ENCODE data around the gene GOPC.
A peak's percentile ranks its signal among the peaks of the same experiment; 100 is the strongest.

GOPC gene

GRCh38 chr6:117595099-117595923 lies 7.0 kb downstream of the GOPC start:
- no peak for DNase-seq

- DNase-seq, result no peak
Observed at GRCh38 chr6:117592983-117593759, 9.1 kb downstream of the GOPC start.

GRCh38 chr6:117591405-117591804 lies 10.9 kb downstream of the GOPC start:
- no peak for DNase-seq

DNA sequence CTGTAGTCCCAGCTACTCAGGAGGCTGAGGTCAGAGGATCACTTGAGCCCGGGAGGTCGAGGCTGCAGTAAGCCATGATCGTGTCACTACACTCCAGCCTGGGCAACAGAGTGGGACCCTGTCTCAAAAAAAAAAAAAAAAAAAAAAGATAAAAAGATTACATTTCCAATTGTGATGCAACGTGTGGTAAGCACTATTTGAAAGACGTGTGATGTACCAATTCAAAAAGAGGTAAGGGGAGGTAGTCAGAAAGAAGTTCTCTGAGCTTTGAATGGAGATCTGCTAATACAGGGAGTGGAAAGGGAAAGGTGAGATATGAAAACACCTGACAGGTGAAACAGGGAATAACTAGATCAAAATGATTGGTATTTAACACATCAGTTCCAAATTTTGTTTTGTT lies 11.9 kb downstream of the GOPC start:
- DNase-seq, result no peak

DNA sequence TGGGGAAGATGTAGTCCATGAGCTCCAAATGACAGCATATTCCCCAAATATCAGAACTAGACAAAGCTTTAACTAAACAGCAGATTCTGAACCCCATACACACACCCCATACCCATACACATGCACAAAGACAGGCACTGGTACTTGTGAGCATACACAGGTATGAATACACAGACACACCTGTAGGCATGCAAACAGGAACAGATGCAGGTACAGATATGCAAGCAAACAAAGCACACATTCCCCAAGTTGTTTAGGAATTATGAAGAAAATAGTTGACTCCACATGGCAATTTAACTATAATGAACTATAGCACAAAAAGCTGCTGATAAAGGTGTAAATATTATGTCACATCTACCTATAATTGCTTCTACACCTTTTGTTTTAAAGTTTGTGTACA lies 16.7 kb downstream of the GOPC start:
- no peak for DNase-seq

DNA sequence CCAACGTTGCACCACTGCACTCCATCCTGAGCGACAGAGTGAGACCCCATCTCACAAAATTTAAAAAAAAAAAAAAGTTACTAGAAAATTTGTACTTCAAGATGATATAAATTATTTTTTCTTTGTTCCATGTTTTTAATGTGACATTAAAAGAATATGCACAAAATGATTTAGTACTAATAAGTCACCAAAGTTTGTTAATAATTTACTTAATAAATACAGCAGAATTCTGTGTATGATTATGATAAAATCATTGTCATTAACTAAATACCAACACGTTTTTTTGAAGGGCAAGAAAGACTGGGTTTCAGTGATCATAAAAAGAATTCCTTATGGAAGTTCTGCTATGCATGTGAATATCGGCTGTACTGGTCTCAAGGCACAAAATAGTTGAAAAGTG lies 28.1 kb downstream of the GOPC start:
- no peak for DNase-seq

DNA sequence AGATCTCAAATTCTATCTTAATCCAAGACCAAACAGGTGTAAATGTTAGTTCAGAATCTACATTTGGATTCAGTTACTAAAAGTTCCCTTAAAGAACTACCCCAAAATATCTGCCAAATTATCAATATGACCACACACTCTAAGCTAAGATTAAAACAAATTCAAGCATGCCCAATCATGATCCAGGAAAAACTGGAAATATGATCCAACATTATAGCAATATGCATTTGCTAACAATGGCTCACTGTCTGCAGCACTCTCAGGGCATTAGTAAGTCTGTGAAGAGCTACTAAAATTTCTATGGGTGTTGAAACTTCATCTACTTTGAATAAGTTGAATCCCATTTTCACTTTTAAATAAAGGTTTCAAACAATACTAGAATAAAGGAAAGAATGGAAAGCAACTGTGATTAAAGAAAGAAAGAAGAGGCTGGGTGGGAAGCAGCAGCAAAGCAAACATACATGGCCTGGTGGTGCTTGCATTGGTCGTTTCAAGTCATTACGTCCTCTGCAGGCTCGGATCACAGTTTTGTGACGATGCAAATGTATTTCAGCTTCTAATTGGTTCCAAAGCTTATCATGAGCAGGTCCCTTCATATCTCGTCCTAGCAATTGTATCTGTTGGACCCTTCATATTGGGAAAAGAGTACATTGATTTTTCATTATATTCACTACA lies 29.2 kb downstream of the GOPC start:
- no peak for DNase-seq

- DNase-seq, result no peak
Observed at GRCh38 chr6:117568831-117569410, 33.4 kb downstream of the GOPC start.

GRCh38 chr6:117568247-117568646 lies 34.1 kb downstream of the GOPC start:
- DNase-seq, result no peak

- no peak for DNase-seq
Observed at GRCh38 chr6:117564681-117565080, 37.6 kb downstream of the GOPC start.

DNA sequence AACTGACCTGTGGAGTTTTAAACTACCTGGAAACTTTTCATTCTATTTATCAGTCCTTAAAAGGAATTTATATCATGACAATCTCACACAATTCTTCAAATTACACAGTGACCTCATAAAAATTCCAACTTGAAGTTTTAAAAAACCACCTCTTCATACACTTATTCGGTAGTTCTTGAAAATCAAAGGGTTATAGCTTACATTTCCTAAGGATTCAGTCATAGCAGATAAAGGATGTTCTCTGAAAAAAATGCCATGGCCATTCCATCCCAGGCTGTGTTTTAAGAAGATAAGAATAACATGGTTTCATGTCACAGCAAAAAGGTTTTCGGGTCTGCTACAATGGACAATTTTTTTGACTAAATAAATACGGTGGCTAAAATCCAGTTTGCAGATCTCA lies 41.2 kb downstream of the GOPC start:
- DNase-seq, result no peak

- DNase-seq, result no peak
Observed at GRCh38 chr6:117559299-117559698, 43.0 kb downstream of the GOPC start.

- no peak for DNase-seq
Observed at GRCh38 chr6:117558818-117559217, 43.5 kb downstream of the GOPC start.

DNA sequence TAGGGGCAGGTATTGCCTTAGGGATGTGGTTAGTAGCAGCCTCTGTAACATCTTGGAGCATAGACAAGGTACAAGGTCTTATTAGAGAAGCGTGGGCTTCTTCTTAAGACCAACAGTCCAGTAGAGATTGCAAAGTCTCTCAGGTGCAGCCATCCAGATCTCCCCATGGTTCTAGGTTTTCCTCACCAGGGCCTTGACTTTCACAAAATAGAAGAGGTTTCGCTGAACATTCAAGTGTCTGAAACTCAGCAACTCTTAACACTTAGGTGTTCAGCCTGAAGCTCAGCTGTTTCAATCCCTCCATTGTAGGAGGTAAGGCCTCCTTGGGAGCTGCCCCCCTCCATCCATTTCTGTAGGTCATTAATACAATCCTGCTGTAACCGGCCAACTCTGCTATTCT lies 44.4 kb downstream of the GOPC start:
- DNase-seq, result no peak

DNA sequence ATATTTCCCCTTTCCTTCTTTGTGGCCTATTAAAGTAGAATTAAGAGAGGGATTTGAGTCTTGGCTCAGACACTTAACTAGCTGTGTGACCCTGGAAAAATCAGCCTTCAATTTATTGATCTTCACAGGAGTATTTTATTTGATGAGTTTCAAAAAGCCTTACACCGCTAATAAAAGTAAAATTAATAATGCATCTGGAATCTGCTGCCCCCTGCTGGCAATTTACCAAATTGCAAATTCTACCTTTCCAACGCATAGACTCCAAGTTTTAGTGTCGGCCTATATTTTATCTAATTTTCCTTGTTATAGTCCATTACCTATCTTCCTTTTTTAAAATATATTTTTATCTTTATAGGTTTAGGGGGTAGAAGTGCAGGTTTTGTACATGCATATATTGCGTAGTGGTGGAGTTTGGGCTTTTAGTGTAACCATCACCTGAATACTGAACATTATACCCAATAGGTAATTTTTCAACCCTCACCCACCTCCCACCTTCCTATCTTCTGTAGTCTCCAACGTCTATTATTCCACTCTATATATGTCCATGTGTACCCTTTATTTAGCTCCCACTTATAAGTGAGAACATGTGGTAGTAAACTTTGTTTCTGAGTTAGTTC lies 46.3 kb downstream of the GOPC start:
- peak; percentile 61 for DNase-seq

DNA sequence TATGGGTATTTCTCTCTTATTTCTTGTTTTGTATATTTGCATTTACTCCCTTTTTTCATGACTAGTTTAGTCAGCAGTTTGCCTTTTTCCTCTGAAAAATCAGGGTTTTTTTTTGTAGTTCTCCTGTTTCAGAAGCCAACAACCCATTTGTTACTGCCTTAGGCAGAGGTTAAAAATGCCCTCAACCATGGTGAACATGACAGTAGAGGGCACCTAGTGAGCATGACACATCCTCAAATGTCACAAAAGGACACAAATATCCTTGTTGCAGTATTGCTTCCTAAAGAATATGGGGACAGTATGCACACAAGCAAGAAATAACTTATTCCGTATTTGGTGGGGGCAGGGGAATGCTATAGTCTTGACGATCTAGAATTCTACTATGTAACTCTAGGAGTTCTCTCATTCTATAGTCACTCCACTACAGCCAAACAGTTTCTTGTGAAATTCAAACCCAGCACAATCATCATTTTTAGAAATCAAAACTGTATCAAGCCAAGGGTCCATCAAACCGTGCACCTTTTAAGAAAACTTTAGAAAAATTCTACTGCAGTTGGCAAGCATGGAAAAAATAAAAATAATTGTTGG lies 47.0 kb downstream of the GOPC start:
- DNase-seq, result no peak

DNA sequence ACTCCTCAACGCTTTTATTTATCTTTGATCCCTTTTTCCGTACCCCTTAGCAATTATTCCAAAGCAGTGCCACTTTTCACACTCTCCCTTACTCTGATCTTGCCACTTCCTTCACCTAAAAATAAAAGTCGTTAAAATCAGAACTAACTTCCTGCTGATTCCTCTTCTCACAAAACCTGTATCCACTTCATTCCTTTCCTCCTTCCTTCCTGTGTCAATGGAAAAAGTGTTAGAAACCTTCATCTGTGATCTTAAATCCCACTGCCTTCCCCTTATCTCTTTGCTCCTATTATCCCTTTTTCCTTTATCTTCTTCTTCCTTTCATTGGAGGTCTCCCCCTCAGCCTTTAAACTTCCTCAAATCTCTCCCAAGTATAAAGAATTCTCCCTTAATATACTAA lies 49.2 kb downstream of the GOPC start:
- DNase-seq, result no peak

DNA sequence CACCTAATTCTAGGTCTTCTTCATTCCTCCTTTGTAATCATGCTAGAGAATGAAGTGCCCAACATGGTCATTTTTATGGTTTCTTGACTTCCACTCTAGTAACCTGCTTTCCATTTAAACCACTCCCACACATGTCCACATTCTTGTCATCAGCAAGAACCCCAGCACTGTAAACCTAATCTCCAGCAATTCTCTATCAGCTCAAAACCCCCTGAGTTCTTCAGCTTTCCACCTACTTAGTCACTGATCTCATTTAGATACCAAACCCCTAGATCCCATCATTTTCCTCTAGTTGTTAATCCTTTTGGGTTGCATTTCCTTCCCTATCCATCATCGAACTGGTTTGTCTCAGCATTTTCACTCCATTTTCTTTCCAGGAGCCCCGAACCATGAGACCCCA lies 49.7 kb downstream of the GOPC start:
- DNase-seq, result no peak

DNA sequence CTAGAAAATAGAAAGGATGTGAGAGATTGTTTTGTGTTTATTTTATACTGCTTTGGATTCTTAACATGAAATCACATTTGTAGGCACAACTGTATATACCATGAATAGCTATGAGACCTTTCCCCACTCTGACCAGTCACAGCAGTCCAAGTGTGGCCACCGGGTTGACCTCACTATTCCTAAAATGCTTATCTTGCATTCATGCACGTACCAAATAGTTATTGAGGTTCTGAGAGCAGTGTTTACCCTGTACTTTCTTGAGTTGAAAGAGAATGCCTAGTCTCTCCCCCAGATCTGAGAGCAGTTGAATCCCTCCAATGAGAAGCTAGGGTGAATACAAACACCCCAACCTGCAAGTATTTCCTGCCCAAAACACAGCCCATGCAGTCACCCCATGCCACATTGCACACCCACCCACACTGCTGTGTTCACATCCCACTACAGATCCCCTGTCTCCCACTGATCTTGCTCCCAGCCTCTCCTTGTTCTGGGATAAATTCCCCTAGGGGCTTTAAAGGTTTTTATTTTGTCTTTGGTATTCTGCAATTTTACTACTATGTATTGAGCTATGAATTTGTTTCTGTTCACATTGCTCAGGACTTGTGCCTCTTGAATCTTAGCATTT lies 51.6 kb downstream of the GOPC start:
- no peak for DNase-seq

DNA sequence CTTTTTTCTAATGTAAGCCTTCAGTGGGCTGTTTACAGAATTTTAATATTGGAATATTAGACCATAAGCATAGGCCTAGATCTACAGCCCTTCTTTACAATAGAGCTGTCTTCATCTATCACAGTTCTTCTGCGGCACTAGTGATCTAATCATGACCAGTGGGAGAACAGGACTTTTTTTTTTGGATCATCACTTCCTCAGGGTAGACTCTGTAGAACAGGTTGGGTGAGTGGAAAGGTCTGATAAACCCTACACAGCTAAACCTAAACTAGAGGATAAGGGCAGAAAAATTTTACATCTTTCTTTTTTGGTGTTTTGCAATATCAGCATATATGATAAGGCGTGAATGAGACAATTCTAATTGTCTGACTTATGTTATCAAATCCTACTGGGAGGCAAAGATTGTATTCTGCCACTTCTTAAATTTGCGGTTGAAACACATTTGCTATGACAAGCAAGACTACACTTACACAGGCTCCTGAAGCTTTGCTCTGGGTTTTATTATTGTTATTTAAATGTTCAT lies 52.2 kb downstream of the GOPC start:
- DNase-seq, result no peak

DNA sequence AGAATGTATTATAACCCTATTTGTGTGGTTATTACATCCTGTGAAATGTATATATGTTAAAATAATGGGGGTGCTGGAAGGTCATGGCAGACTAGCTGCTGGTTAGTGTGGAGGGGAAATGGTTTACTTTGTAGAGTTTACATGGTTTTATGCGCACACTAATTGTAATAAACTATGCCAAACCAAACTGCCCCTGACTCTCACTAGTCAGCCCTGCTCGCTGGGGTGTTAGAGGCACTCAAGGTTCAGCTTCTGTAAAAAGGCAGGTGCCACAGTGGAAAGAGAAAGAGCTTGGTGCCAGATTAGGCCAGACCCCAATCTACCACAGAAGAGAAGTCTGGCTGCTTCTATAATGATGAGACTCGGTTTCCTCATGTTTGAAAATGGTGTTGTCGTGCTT lies 52.7 kb downstream of the GOPC start:
- DNase-seq, result no peak

DNA sequence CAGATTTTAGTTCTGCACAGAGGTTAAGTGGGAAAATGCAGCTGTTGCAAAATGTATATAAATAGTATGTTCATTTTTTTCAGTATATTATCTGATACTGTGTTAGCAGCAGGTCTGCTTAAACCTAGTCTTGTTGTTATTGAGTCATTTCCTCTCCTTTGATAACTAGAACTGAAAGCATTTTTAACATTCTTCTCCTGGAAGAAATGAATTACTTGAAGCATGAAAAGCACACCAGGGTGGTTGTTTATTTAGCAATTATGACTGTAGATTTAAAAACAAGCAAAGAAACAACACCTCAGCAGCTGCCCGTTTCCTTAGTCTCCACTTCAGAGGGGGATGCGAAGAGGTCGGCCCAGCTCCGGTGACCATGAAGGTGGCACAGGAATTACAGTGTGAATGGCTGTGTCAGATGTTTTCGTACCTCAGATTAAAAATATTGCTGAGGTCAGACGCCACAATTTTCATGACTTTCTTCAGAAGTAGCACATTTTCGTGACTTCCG lies 53.5 kb downstream of the GOPC start:
- peak; percentile 6 for DNase-seq

Data from effector CD4-positive, alpha-beta T cell (primary cell).